Esophagus muscularis mucosa (tissue), 4 donors: Measurements from ENCODE around the gene MRPL55. TPM values are rescaled to one million over a fixed set of nuclear protein-coding genes. Genes with fewer than 3 reads are reported as not detected.

Source experiments
- DNase-seq: peaks from one replicate; pipeline ENCODE4 v3.0.0-alpha.2; 2017; ENCODE audit errors: extremely low spot score
- H3K27ac ChIP-seq, 4 donors: fragments of 200-600 bp; sonication (generic); replicated peaks in 1 of 4; 1 replicate in 3 of 4; 2 replicates in 1 of 4; pipeline ENCODE4 v1.5.1; 2016 to 2019; ENCODE audit warnings: mild to moderate bottlenecking in 1 of 4
- H3K27me3 ChIP-seq, 4 donors: fragments of 200-600 bp; sonication (generic); one replicate each; pipeline versions ENCODE4 v1.5.1 to v1.6.0; 2016 to 2019
- H3K36me3 ChIP-seq, 4 donors: fragments of 200-600 bp; sonication (generic); one replicate each; pipeline ENCODE4 v1.5.1; 2016 to 2019
- H3K4me1 ChIP-seq, 4 donors: fragments of 200-600 bp; sonication (generic); one replicate each; pipeline ENCODE4 v1.5.1; 2016 to 2019
- H3K4me3 ChIP-seq, 4 donors: fragments of 200-600 bp; sonication (generic); 1 replicate in 2 of 4; 2 replicates in 2 of 4; pipeline ENCODE4 v1.5.1; 2016 to 2019; ENCODE audit warnings: mild to moderate bottlenecking in 4 of 4, moderate library complexity in 1 of 4
- H3K9me3 ChIP-seq, 4 donors: fragments of 200-600 bp; sonication (generic); 1 replicate in 3 of 4; 2 replicates in 1 of 4; pipeline ENCODE4 v1.5.1; 2016 to 2019
- CTCF ChIP-seq, 3 experiments: fragments of 200-600 bp in 2 of 3; fragments of 450-650 bp in 1 of 3; sonication (generic) in 2 of 3; IDR thresholded peaks; one replicate each; pipeline ENCODE4 v1.5.1; 2017 to 2019; ENCODE audit warnings: antibody characterized with exemption in 3 of 3, mild to moderate bottlenecking in 2 of 3, moderate library complexity in 1 of 3
- EP300 ChIP-seq: sonication (generic); formaldehyde crosslinking; IDR thresholded peaks from one replicate; pipeline ENCODE4 v1.6.1; 2017; ENCODE audit warnings: antibody characterized with exemption
- POLR2A ChIP-seq: fragments of 450-650 bp; IDR thresholded peaks from one replicate; pipeline ENCODE4 v1.6.1; 2017; ENCODE audit warnings: antibody characterized with exemption, moderate library complexity, mild to moderate bottlenecking, low read depth
- POLR2AphosphoS5 ChIP-seq, 2 donors: sonication (generic); formaldehyde crosslinking; IDR thresholded peaks; one replicate each; pipeline ENCODE4 v1.6.1; 2017; ENCODE audit warnings: antibody characterized with exemption in 2 of 2
- WGBS: methylation state at CpG from one replicate; pipeline ENCODE4 v1.1.5; 2018; 5-methylcytosine and 5-hydroxymethylcytosine counted together
- intact Hi-C: fragments of 100-400 bp; cut with DNase I; formaldehyde crosslinking; loops from one replicate; pipeline ENCODE4 v1.15.1; 2023
- total RNA-seq, 4 donors: library from RNA; depleted of rRNA; stranded (reverse); fragments of >200 nt; gene quantifications; one replicate each; pipeline versions ENCODE4 v1.1.0 to v1.2.1, GENCODE V29; 2016

The MRPL55 gene
- total RNA-seq, 4 donors from 2014 or later, result 52.3 to 64.9 (median 60.1) TPM

- no peak for DNase-seq
- H3K4me1 ChIP-seq, result peaks cover 36 to 56% (median 47%) of the 10 kb centered on the region in 4 donors
- no peaks in the 10 kb centered on the region for H3K36me3 ChIP-seq
- H3K27ac ChIP-seq, result peak overlapping the region; percentile 96 to 100 (median 100)
- 40% methylated on average over 9 of the region's 31 CpGs for WGBS
- no peaks in the 10 kb centered on the region for H3K27me3 ChIP-seq
- no peak for TF ChIP-seq POLR2AphosphoS5 (IDR thresholded peaks at IDR 0.05)
- no peak for TF ChIP-seq CTCF (IDR thresholded peaks at IDR 0.05)
- no peak for TF ChIP-seq POLR2A
- no peak for TF ChIP-seq EP300
- peak overlapping the region; percentile 79 to 99 (median 96) for H3K4me3 ChIP-seq
- intact Hi-C loops, result loop anchor here (10.0 kb wide), 1 partner anchor 317 kb away; no protein-coding TSS in a partner anchor
- H3K9me3 ChIP-seq, result no peaks in the 10 kb centered on the region
Measured at GRCh38 chr1:228081578-228082213, 27.4 kb downstream of the MRPL55 start.

GRCh38 chr1:228081144-228081543 lies 28.0 kb downstream of the MRPL55 start:
- H3K4me1 ChIP-seq, result peaks cover 31 to 51% (median 42%) of the 10 kb centered on the region in 4 donors
- intact Hi-C loops, result loop anchor here (10.0 kb wide), 1 partner anchor 316 kb away; no protein-coding TSS in a partner anchor
- no peak for TF ChIP-seq POLR2A
- TF ChIP-seq POLR2AphosphoS5 (IDR thresholded peaks at IDR 0.05), result no peak
- TF ChIP-seq EP300, result no peak
- TF ChIP-seq CTCF (IDR thresholded peaks at IDR 0.05), result no peak
- no peak overlapping the region for H3K27ac ChIP-seq
- no peaks in the 10 kb centered on the region for H3K9me3 ChIP-seq
- DNase-seq, result no peak
- H3K27me3 ChIP-seq, result no peaks in the 10 kb centered on the region
- WGBS, result 90% methylated on average over 6 of the region's 7 CpGs
- no peaks in the 10 kb centered on the region for H3K36me3 ChIP-seq
- H3K4me3 ChIP-seq, result peak overlapping the region; percentile 79 to 99 (median 96)

GRCh38 chr1:228079601-228080263 lies 29.4 kb downstream of the MRPL55 start:
- no peaks in the 10 kb centered on the region for H3K27me3 ChIP-seq
- TF ChIP-seq POLR2A (no peak), POLR2AphosphoS5 (IDR thresholded peaks at IDR 0.05) (no peak), CTCF (IDR thresholded peaks at IDR 0.05) (no peak), EP300 (no peak)
- no peaks in the 10 kb centered on the region for H3K9me3 ChIP-seq
- no peak for DNase-seq
- H3K4me3 ChIP-seq, result no peak overlapping the region
- H3K27ac ChIP-seq, result no peak overlapping the region
- H3K36me3 ChIP-seq, result no peaks in the 10 kb centered on the region
- peaks cover 17 to 37% (median 28%) of the 10 kb centered on the region in 4 donors for H3K4me1 ChIP-seq
- intact Hi-C loops, result loop anchor here (10.0 kb wide), 2 partner anchors 315 to 515 kb away; partner anchors contain the start of gene ZNF678
- WGBS, result 85% methylated on average over 7 of the region's 7 CpGs

GRCh38 chr1:228079013-228079412 lies 30.1 kb downstream of the MRPL55 start:
- TF ChIP-seq POLR2A (no peak), CTCF (IDR thresholded peaks at IDR 0.05) (no peak), POLR2AphosphoS5 (IDR thresholded peaks at IDR 0.05) (no peak), EP300 (no peak)
- no peaks in the 10 kb centered on the region for H3K36me3 ChIP-seq
- H3K27ac ChIP-seq, result no peak overlapping the region
- H3K4me1 ChIP-seq, result peaks cover 10 to 29% (median 20%) of the 10 kb centered on the region in 4 donors
- H3K27me3 ChIP-seq, result no peaks in the 10 kb centered on the region
- no peaks in the 10 kb centered on the region for H3K9me3 ChIP-seq
- 81% methylated on average over 6 of the region's 7 CpGs for WGBS
- intact Hi-C loops, result loop anchor here (10.0 kb wide), 1 partner anchor 514 kb away; the partner anchor contains the start of gene ZNF678
- no peak for DNase-seq
- H3K4me3 ChIP-seq, result no peak overlapping the region
